GM23338 (cell line): ENCODE results near the gene ATP8B4. TPM values are rescaled to one million over a fixed set of nuclear protein-coding genes. Genes with fewer than 3 reads are reported as not detected.

Experiments used
- ATAC-seq: fragments of 200-7000 bp; cut with Tn5 transposase; 3 replicates; pipeline ENCODE4 v1.9.1; 2020
- DNase-seq: peaks from one replicate; pipeline ENCODE4 v3.0.0-alpha.2; 2015; ENCODE audit warnings: low spot score
- H2AFZ ChIP-seq: fragments of 200-600 bp; sonication (generic); 2 replicates; pipeline ENCODE4 v1.8.0; 2016; ENCODE audit warnings: antibody characterized with exemption, mild to moderate bottlenecking, moderate library complexity
- H3F3A ChIP-seq: fragments of 200-600 bp; sonication (generic); replicated peaks from 2 replicates; pipeline ENCODE4 v1.8.0; 2017; ENCODE audit warnings: antibody characterized with exemption, mixed run types, low read depth
- H3K27ac ChIP-seq: fragments of 200-600 bp; sonication (generic); 2 replicates; pipeline ENCODE4 v1.6.1; 2016; ENCODE audit warnings: low read depth
- H3K27me3 ChIP-seq: fragments of 200-600 bp; sonication (generic); 2 replicates; pipeline ENCODE4 v1.8.0; 2016; ENCODE audit warnings: mild to moderate bottlenecking, mixed run types, moderate library complexity; ENCODE audit not compliant: insufficient read depth
- H3K36me3 ChIP-seq: fragments of 200-600 bp; sonication (generic); 2 replicates; pipeline ENCODE4 v1.8.0; 2016; ENCODE audit warnings: mild to moderate bottlenecking; ENCODE audit not compliant: insufficient read depth
- H3K4me1 ChIP-seq: fragments of 200-600 bp; sonication (generic); 2 replicates; pipeline ENCODE4 v1.8.0; 2016; ENCODE audit warnings: mild to moderate bottlenecking, moderate library complexity; ENCODE audit not compliant: insufficient read depth
- H3K4me2 ChIP-seq: fragments of 200-600 bp; sonication (generic); 2 replicates; pipeline ENCODE4 v1.7.1; 2017; ENCODE audit warnings: mixed run types
- H3K4me3 ChIP-seq: fragments of 200-600 bp; sonication (generic); 2 replicates; pipeline ENCODE4 v1.6.1; 2016; ENCODE audit warnings: mixed run types
- H3K79me2 ChIP-seq: fragments of 200-600 bp; sonication (generic); replicated peaks from 2 replicates; pipeline ENCODE4 v1.8.0; 2017; ENCODE audit warnings: mild to moderate bottlenecking; ENCODE audit not compliant: insufficient read depth
- H3K9me2 ChIP-seq: fragments of 200-600 bp; sonication (generic); 2 replicates; pipeline ENCODE4 v1.8.0; 2017; ENCODE audit not compliant: insufficient read depth
- H4K20me1 ChIP-seq: fragments of 200-600 bp; sonication (generic); replicated peaks from 2 replicates; pipeline ENCODE4 v1.8.0; 2017; ENCODE audit warnings: mild to moderate bottlenecking; ENCODE audit not compliant: insufficient read depth
- H3K27ac Mint-ChIP-seq: 2 replicates; pipeline ENCODE4 v1.8.0; 2020; ENCODE audit warnings: inconsistent platforms, mild to moderate bottlenecking, moderate library complexity, mixed read lengths
- H3K27me3 Mint-ChIP-seq: 3 replicates; pipeline ENCODE4 v1.8.0; 2022; ENCODE audit warnings: low read depth, mild to moderate bottlenecking, moderate library complexity, mixed read lengths, inconsistent platforms; ENCODE audit not compliant: insufficient read depth, poor library complexity
- H3K36me3 Mint-ChIP-seq: 3 replicates; pipeline ENCODE4 v1.8.0; 2021; ENCODE audit warnings: low read depth, mild to moderate bottlenecking, inconsistent platforms, moderate library complexity, mixed read lengths
- H3K4me1 Mint-ChIP-seq: 3 replicates; pipeline ENCODE4 v1.8.0; 2020; ENCODE audit warnings: mild to moderate bottlenecking, inconsistent platforms, mixed read lengths
- H3K4me3 Mint-ChIP-seq: 3 replicates; pipeline ENCODE4 v1.8.0; 2021; ENCODE audit warnings: moderate library complexity, mild to moderate bottlenecking, inconsistent platforms, mixed read lengths
- H3K9me3 Mint-ChIP-seq: 3 replicates; pipeline ENCODE4 v1.8.0; 2020; ENCODE audit warnings: moderate library complexity, mild to moderate bottlenecking, inconsistent platforms, mixed read lengths
- CREB1 ChIP-seq: fragments of 250-450 bp; sonication (Bioruptor Pico); IDR thresholded peaks from 2 replicates; pipeline ENCODE4 v1.5.0; 2020; ENCODE audit warnings: low read depth, mild to moderate bottlenecking, moderate library complexity
- EZH2 ChIP-seq: fragments of 200-600 bp; sonication (generic); IDR thresholded peaks from one replicate; pipeline ENCODE4 v1.8.0; 2017; ENCODE audit warnings: antibody characterized with exemption, mild to moderate bottlenecking, low read depth; ENCODE audit not compliant: unreplicated experiment
- JUNB ChIP-seq: IDR thresholded peaks from one replicate; pipeline ENCODE4 v1.6.1; 2016; ENCODE audit warnings: antibody characterized with exemption; ENCODE audit not compliant: unreplicated experiment
- NANOG ChIP-seq: IDR thresholded peaks from 2 replicates; pipeline ENCODE4 v1.6.1; 2016; ENCODE audit warnings: antibody characterized with exemption, borderline replicate concordance
- POLR2AphosphoS5 ChIP-seq: IDR thresholded peaks from 2 replicates; pipeline ENCODE4 v1.6.1; 2016; ENCODE audit warnings: antibody characterized with exemption, low read depth
- STAT1 ChIP-seq: IDR thresholded peaks from one replicate; pipeline ENCODE4 v1.6.1; 2016; ENCODE audit warnings: antibody characterized with exemption; ENCODE audit not compliant: unreplicated experiment
- ZNF114 ChIP-seq: fragments of 250-450 bp; sonication (Bioruptor Pico); IDR thresholded peaks from 2 replicates; pipeline ENCODE4 v1.5.0; 2020; ENCODE audit warnings: mild to moderate bottlenecking, moderate library complexity
- ZNF331 ChIP-seq: fragments of 250-450 bp; sonication (Bioruptor Pico); IDR thresholded peaks from 2 replicates; pipeline ENCODE4 v1.5.0; 2020; ENCODE audit warnings: low read depth, mild to moderate bottlenecking, moderate library complexity
- polyA plus RNA-seq: library from polyadenylated mRNA; unstranded; fragments of >200 nt; fragmentation: Nextera tagmentation; extraction: Ambion mirVana; gene quantifications from 2 replicates; pipeline ENCODE4 v1.2.1, GENCODE V29; 2016
- total RNA-seq: library from RNA; depleted of rRNA; stranded (reverse); fragments of >200 nt; shearing (Covaris generic); gene quantifications from 2 replicates; pipeline ENCODE4 v1.2.3, GENCODE V29; 2014
- TF ChIP-seq, protein P1 (sequence below): fragments of 250-450 bp; sonication (Bioruptor Pico); IDR thresholded peaks from 2 replicates; pipeline ENCODE4 v1.5.0; 2020; ENCODE audit warnings: mild to moderate bottlenecking, moderate library complexity

ATP8B4 gene
- total and polyA plus RNA-seq, 2 experiments from 2014 or later = 0.24 TPM; not detected in 1

GRCh38 chr15:49977306-49977705 is 141.7 kb downstream of the ATP8B4 start (continued):
- TF ChIP-seq, protein P1, sequence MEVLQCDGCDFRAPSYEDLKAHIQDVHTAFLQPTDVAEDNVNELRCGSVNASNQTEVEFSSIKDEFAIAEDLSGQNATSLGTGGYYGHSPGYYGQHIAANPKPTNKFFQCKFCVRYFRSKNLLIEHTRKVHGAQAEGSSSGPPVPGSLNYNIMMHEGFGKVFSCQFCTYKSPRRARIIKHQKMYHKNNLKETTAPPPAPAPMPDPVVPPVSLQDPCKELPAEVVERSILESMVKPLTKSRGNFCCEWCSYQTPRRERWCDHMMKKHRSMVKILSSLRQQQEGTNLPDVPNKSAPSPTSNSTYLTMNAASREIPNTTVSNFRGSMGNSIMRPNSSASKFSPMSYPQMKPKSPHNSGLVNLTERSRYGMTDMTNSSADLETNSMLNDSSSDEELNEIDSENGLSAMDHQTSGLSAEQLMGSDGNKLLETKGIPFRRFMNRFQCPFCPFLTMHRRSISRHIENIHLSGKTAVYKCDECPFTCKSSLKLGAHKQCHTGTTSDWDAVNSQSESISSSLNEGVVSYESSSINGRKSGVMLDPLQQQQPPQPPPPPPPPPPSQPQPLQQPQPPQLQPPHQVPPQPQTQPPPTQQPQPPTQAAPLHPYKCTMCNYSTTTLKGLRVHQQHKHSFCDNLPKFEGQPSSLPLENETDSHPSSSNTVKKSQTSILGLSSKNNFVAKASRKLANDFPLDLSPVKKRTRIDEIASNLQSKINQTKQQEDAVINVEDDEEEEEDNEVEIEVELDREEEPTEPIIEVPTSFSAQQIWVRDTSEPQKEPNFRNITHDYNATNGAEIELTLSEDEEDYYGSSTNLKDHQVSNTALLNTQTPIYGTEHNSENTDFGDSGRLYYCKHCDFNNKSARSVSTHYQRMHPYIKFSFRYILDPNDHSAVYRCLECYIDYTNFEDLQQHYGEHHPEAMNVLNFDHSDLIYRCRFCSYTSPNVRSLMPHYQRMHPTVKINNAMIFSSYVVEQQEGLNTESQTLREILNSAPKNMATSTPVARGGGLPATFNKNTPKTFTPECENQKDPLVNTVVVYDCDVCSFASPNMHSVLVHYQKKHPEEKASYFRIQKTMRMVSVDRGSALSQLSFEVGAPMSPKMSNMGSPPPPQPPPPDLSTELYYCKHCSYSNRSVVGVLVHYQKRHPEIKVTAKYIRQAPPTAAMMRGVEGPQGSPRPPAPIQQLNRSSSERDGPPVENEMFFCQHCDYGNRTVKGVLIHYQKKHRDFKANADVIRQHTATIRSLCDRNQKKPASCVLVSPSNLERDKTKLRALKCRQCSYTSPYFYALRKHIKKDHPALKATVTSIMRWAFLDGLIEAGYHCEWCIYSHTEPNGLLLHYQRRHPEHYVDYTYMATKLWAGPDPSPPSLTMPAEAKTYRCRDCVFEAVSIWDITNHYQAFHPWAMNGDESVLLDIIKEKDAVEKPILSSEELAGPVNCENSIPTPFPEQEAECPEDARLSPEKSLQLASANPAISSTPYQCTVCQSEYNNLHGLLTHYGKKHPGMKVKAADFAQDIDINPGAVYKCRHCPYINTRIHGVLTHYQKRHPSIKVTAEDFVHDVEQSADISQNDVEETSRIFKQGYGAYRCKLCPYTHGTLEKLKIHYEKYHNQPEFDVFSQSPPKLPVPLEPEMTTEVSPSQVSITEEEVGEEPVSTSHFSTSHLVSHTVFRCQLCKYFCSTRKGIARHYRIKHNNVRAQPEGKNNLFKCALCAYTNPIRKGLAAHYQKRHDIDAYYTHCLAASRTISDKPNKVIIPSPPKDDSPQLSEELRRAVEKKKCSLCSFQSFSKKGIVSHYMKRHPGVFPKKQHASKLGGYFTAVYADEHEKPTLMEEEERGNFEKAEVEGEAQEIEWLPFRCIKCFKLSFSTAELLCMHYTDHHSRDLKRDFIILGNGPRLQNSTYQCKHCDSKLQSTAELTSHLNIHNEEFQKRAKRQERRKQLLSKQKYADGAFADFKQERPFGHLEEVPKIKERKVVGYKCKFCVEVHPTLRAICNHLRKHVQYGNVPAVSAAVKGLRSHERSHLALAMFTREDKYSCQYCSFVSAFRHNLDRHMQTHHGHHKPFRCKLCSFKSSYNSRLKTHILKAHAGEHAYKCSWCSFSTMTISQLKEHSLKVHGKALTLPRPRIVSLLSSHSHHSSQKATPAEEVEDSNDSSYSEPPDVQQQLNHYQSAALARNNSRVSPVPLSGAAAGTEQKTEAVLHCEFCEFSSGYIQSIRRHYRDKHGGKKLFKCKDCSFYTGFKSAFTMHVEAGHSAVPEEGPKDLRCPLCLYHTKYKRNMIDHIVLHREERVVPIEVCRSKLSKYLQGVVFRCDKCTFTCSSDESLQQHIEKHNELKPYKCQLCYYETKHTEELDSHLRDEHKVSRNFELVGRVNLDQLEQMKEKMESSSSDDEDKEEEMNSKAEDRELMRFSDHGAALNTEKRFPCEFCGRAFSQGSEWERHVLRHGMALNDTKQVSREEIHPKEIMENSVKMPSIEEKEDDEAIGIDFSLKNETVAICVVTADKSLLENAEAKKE (CRISPR knock-in tag) = no peak
- TF ChIP-seq EZH2 = no peak

- Histone ChIP-seq H2AFZ (no peak overlapping the region), H3K9me2 (no peaks in the 10 kb centered on the region), H3K4me3 (no peak overlapping the region), H3K27ac (no peak overlapping the region), H3K27me3 (no peaks in the 10 kb centered on the region), H3K4me1 (no peaks in the 10 kb centered on the region), H4K20me1 (no peaks in the 10 kb centered on the region), H3K79me2 (no peaks in the 10 kb centered on the region), H3K36me3 (peaks cover 15% of the 10 kb centered on the region), H3K4me2 (no peak overlapping the region), H3F3A (no peaks in the 10 kb centered on the region)
- Mint-ChIP-seq H3K9me3 (peaks cover 37% of the 10 kb centered on the region; the same call in 2 of the 3 replicates), H3K4me1 (no peaks in the 10 kb centered on the region), H3K27ac (no peak overlapping the region), H3K4me3 (no peak overlapping the region), H3K27me3 (peaks cover 9% of the 10 kb centered on the region), H3K36me3 (peaks cover 2% of the 10 kb centered on the region; the same call in 2 of the 3 replicates)
- ATAC-seq (no peak), DNase-seq (no peak)
- TF ChIP-seq STAT1 (no peak), NANOG (no peak), POLR2AphosphoS5 (no peak), JUNB (no peak), ZNF331 (CRISPR knock-in tag) (no peak), CREB1 (CRISPR knock-in tag) (no peak), EZH2 (no peak), ZNF114 (CRISPR knock-in tag) (no peak)
- TF ChIP-seq, protein P1 (CRISPR knock-in tag) = no peak
These were observed 154.5 kb downstream of the ATP8B4 start for GRCh38 chr15:49964551-49964950.
